NCI-H345 treated with DMSO at 0.1 percent for 48 hours (cell line): ENCODE data around the gene TMEM132A.
"Not testable (repeated sequence)": the region's sequence is repeated elsewhere in the genome, so short reads cannot be mapped to it uniquely, and the experiment has no call there.

Experiments used
- DNase-seq: peaks from one replicate; lab custom pipeline; 2025; ENCODE audit not compliant: unreplicated experiment; lab: John Stamatoyannopoulos, UW

The TMEM132A gene

DNA sequence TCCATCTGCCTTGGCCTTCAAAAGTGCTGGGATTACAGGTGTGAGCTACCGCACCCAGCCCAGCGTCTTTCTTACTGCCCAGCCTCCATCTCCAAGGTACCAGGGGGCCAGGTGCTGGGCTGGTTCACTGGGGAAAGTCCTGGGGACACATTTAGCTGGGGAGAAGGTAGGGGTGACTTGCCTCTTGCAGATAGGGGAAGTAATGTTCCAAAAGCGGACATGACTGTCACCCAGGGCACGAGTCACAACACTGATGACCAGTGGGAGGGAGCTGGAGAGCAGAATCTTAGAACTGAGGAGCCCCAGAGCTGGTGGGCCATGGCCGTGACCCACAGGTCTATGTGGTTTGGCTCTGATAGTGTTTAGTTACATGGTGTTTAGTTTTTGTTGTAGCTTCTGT, 30.2 kb downstream of the TMEM132A start:
- DNase-seq, result no peak

DNA sequence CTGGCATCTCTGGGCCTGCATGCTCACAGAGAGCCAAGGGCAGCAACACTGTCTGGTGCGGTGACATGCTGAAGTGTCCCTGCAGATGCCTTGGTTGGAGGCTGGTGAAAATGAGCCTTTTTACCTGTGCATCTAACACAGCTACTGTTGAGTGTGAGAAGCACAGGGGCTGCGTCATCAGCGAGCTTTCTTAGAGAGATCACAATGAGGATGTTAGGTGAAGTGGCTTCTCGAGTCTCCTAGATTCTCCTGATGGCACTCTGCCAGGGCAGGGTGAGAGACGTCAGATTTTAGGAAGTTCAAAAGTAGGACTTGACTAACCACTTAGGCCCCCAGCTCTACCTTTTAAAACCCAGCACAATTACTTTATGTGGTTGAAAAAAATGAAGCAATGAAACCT, 31.3 kb downstream of the TMEM132A start:
- no peak for DNase-seq

DNA sequence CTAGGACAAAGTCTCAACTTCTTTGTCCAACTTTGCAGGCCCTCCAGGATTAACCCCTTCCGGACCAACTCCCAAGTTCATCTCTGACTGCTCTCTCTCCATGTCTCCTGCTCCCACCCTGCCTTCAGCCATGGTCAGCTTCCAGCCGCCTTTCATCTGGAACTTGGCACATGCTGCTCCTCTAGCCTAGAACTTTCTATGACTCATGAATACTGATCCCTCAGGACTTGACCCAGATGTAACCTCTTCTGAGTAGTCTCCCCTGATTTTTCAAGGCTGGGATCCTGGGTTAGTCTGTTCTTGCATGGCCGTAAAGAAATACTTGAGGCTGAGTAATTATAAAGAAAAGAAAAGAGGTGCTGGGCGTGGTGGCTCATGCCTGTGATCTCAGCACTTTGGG, 32.9 kb downstream of the TMEM132A start:
- DNase-seq, result no peak

DNA sequence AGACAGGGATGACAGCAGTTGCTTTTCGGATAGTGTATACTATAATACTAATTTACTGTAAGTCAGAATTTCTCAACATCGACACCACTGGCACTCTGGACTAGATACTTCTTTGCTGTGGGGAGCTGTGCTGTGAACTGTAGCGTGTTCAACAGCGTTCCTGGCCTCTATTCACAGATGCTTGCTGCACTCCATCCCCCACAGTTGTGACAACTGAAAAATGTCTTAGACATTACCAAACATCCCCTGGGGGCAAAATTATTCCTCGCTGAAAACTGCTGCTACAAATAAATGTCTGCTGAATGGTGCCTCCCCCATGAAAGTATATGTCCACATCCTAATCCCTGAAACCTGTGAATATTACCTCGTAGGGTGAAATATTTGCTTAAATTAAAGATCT, 35.2 kb downstream of the TMEM132A start:
- DNase-seq, result no peak

DNA sequence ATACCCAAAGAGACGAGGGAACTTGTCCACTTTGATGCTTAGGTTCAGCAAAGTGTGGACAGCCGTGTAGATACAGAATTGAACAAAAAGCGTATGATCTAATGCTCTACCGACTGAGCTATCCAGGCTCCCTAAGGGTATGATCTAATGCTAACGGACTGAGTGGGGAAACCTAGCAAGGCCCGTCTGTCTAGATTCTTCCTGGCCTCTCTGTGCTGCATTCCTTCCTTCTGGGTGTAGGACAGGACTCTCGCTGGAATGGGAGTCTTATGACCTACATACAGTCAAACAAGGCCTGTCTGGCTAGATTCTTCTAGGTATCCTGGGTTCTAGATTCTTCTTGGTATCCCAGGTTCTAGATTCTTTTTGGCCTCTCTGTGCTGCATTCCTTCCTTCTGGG, 36.1 kb downstream of the TMEM132A start:
- no peak for DNase-seq

DNA sequence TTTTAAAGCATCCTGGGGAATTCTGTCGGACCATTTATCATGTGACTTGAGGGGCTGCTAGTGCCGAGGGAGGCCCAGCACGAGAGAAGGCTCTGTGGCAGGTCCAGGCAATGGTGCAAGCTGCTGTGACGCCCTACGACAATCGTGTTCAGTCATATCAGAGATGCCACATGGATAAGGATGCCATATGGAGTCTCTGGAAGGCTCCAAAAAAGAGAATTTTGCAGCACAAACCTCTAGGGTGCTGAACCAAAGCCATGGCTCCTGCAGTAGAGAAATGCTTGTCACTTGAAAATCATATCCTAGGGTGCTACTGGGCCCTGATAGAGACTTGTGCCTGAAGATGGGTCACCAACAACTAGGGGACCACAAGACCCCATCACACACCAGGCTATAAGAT, 40.5 kb downstream of the TMEM132A start:
- DNase-seq, result no peak

DNA sequence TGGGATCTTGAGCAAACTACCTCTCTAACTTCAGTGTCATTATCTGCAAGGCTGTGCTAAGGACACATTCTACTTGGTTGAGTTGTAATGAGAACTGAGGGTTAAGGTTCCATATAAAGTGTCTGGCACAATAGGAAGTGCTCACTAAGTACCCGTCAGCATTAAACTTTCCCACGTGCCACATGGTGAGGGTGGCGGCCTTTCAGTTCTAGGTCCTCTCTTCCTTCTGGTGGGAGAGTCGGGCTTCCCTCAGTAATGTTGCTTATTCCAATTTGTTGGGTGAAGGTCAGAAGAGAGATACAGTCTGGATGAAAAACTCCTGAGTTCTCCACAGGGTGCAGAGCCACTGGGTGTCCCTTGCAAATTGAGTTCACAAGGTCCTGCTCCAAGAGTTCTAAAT, 42.6 kb downstream of the TMEM132A start:
- DNase-seq, result no peak

DNA sequence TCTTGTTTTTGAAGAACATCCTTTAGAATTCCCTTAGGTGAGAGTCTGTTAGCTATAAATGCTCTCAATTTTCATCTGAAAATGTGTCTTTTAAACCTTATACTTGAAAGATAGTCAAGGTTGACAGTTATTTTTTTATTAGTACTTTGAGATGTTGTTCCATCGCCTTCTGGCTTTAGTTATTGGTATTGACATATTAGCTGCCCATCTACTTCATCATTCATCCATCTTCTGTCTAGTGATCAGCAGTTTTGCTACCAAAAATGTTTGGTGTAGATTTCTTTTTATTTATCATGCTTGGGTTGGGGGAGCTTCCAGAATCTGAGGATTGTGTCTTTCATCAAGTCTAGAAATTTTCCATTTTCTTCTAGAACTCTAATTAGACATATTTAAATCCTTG, 44.0 kb downstream of the TMEM132A start:
- no peak for DNase-seq

DNA sequence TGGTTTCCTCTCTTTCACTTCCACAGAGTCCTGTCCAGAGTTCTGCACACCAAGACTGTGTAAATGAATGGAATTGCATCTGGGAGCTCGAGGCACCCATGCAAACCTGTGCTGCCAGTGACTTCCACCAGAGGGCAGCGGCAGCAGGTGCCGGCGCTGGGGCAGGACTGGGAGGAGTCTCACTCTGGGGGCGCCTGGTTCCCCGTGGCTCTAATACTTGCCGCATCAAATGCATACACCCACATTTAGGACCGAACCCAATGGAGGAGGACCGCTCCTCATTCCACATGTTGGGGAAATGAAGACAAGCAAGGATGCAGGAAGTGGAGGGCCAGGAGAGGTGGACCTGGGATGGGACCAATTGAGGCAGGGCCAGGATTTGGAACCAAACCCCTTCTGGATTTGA, 46.1 kb downstream of the TMEM132A start:
- no peak for DNase-seq

DNA sequence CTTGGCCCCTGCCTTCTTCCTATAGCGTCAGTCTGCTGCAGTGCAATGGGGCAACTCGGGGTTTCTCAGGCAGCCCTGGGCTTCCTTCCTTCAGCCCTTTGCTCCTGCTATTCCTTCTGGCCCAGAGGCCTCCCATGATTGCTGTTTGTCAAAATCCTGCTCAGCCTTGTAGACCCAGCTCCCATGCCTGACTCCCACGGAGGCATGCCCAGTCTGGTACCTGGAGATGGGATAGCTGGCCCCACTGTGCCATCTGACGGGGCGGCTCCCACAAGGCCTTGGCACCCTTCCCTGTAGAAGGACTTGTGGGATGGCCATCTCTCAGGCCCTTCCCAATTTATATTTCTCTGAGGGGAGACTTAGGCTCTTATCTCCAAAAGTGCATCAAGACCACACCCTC, 46.6 kb downstream of the TMEM132A start:
- DNase-seq, result no peak

DNA sequence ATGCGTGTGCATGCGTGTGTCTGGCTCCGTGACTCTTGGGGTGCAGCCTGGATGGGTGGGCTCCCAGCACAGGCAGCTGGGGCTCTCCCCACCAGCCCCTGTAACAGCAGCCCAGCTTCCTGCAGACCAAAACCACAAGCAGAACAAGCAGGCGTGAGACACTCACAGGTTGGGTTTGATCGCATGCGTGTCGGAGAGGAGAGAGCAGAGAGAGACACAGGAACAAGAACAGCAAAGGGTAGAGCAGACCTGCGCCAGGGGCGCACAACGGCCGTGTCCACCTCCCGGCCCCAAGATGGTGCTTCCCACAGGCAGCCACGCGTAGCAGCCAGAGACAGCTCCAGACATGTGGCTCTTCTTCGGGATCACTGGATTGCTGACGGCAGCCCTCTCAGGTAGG, 47.3 kb downstream of the TMEM132A start, which contains the start of gene CD6:
Gene CD6 (plus strand): TSS at position 161 of the 400 bp plus-strand sequence. CDS start 186 bp downstream, at position 347.
- no peak for DNase-seq

DNA sequence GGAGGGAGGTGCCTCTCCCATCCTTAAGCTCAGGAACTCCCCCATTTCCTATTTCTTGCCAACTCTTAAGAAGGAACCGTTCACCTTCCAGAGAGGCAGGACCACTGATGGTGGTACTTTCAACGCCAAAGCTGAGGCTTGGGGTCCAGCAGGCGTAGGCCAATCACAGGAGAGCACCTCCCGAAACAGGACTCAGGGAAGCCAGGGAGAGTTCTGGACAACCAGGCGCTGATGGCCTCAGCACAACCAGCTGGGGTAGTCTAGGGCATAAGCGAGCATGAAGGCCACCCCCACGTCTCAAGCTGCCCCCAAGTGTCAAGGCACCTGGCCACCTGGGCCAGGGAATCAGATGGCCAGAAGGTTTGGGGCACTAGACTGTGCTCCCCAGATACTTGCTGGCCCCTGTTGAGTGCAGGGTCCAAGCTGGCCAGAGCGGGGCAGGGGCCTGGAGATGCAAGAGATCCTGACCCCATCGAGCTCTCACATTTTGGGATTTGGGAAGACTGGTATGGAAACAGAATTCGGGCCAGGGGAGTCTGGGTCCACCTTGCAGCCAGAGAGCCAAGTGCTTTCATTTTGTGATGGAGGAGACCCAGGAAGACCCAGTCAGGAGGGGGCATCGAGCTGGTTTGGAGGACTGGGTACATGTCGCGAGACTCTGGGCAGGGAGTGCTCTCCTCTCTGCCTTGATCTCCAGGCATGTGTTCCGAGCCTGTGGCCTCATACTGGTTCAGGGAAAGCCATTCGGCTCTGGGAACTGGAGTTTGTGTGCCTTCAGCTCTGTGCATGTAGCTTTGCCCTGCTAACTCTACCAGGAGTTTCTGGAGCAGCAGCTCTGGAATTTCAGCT, 48.1 kb downstream of the TMEM132A start:
- DNase-seq, result no peak

DNA sequence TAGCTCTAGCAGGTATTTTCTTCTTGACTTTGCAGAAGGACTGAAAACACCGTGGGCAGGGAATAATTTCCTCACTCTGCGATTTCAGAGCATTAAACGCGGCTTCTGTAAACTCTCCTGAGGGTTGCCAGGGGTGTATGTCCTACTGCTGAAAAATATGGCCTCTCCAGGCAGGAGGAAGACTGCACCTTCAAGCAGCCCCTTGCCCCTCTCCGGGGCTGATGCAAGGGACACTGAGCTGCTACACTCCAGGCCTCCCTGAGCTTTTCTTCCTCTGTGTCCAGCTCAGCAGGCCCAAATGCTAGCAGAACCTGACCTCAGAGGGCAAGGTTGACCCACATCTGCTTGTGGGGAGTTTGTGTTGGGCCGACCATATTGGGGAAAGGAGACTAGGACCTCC, 49.4 kb downstream of the TMEM132A start:
- no peak for DNase-seq

DNA sequence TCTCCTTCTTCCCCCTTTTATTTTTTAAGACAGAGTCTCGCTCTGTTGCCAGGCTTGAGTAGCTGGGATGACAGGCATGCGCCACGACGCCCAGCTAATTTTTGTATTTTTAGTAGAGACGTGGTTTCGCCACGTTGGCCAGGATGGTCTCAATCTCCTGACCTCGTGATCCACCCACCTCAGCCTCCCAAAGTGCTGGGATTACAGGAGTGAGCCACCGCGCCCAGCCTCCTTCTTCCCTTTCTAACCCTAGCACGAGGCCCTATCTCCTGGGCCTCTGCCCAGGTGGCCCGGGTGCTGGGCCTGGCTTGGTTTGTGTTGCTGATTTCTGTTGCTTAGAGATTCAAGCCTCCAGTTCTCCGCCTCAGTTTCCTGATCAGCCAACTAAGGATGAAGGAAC, 50.1 kb downstream of the TMEM132A start:
- not testable (repeated sequence) for DNase-seq

DNA sequence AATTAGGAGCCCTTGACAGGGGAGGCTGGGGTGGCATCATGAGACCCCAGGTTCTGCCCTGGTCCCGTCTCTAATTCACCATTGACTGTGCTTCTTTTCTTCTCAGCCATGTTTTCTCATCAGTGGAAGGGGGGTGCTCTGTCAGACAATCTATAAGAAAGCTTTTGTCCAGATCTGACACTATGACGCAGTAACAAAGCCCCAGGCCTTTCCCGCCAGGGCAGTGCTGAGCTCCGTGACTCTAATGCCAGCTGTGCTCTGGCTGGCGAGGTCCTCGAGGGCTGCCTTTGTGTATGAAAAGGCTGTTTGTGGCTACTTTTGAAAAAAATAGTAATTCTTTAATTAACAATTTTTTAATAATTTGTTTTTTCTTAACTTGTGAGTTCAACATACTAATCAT, 50.5 kb downstream of the TMEM132A start:
- DNase-seq, result no peak

DNA sequence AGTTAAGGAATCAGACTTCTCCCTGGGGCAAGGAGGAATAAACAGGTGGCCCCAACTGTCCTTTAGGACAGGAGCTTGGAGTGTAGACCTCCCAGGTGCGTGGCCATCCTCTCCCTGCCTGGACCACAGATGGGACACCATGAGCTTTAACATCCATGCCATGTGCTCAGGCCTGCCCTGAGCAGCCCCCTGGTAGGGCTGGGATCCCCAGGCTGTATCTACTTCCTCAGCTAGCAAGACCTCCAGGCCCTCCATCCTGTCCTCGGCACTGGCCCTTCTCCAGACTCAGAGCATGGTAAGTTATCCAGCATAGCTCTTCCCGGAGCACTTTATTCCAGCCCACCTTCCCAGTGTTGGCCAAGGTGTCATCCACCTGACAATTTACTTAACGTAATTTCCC, 53.0 kb downstream of the TMEM132A start:
- no peak for DNase-seq

DNA sequence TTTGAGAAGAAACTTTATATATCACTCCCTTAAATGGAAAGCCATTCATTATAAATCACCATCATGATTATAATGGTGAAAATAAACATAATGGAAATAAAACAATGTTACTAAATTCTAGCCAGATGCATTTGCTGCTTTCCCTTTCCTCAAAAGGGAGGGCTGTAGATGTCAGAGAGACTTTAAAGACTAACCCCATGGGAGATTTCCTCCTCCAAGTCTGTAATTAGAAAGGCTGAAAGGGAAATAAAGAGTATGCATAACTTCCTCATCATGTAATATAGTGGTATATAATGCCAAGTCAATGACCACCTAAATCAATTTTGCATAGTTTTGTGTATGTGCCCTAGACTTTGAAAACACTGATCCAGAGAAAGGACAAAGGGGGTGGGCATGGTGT, 53.6 kb downstream of the TMEM132A start:
- no peak for DNase-seq

DNA sequence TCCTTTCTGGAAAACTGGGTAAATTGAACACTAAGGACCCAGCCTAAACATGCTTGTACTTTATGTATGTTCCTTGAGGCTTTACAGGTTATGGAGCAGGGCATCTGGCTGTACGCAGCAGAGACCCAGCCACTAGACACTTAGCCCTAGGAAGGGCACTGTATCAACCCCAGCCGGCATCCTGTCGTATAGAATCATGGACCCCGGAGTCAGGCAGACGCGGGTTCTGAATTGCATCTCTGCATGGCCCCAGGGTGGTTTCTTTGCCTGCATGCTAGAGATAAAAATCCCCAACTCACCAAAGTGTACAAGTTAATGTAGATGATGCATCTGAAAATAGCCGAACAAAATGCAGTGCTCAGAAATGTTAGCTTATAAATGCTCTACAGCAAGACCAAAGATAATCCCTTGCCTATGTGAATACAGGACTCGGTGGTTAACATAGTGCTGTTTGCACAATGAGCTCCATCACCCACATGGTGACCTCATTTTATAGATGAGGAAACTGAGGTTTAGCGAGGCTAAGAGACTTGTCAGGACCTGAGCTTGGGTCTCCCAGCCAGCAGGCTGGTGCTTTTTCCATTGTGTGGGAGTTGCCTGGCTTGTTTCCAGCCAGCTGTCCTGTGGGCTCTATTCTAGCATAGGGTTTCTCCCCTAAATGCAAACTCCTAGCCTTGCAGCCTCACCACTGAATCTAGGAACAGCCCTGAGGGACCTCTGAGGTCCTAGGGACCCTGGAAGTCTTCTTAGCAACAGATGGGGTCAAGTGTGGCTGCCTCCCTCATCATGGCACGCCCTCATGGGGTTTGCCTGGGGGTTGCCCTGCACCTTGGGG, 54.5 kb downstream of the TMEM132A start:
- DNase-seq, result no peak

DNA sequence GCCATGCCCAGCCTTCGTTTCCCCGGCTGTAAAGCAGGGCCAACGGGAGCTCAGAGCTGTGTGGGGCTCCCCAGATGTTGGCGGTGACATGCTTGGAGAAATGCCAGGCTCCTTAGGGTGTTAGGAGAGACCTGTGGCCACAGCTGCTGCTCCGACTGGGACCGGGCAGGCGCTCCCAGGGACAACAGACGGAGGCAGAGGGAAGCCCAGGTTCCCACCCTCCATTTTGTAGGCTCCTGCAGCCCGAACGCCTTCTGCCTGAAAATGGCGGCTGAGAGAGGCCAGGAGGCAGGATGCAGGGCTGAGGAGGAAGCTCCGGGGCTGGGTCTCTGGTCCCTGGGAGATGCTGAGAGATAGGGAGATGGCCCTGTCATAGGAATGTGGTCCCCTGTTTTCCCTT, 57.3 kb downstream of the TMEM132A start:
- no peak for DNase-seq

DNA sequence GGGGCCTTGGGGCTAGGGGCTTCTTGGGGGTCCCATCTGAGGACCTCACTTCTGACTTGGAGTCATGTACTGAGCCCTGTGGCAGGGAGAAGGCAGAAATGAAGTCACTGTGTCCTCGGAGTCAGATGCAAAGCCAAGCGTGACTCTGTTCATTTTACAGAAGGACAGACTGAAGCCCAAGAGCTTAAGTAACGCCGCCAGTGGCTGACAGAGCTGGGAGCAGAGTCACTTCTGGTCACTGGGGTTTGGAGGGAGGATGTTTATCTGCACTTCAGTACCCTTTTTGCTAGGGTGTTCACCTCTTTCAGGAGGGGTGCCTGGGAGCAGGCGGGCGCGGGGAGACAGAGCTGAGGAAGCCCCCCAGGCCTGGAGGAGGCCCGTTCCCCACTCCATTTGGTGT, 57.9 kb downstream of the TMEM132A start:
- DNase-seq, result no peak

DNA sequence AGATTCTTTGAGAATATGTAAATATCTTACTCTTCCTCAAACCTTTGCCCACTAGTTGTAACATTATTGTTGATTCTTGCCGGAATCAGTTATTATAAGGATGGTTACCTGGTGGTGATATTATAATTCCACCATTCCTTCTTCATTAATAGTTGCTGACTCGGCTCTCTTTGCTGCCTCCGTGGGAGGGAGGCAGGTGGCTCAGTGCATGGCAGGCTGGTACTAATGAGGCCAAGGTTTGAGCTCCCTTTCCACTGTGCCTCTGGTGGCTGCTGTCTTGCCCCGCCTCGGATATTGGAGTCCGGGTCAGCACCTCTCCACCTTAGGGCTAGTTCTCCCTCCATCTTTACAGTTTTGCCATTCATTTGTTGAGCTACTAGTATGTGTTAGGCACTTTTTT, 59.9 kb downstream of the TMEM132A start:
- no peak for DNase-seq

DNA sequence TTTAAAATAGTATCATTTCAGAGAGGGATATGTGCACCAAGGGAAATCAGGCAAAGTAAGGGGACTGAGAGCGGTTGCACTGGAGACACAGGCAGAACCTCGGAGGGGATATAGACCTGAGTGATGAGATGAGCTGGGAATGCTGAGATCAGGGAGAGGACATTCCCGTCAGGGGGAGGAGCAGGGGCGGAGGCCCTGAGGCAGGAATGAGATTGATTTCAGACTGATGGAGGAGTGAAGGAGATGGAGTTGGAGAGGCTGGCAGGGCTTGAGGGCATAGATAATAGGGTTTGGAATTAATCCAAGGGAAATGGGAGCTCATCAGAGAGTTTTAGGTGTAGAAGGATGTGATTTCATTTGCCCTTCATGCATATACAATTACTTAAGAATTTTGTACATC, 60.4 kb downstream of the TMEM132A start:
- DNase-seq, result no peak
